HG03520 (cell line): Measurements from ENCODE around the gene DSCAM.

Experiments
- ATAC-seq: cut with Tn5 transposase; IDR thresholded peaks from one replicate; pipeline ENCODE4 v1.9.1; 2021; ENCODE audit warnings: mild to moderate bottlenecking, moderate library complexity; ENCODE audit not compliant: unreplicated experiment

The DSCAM gene

DNA sequence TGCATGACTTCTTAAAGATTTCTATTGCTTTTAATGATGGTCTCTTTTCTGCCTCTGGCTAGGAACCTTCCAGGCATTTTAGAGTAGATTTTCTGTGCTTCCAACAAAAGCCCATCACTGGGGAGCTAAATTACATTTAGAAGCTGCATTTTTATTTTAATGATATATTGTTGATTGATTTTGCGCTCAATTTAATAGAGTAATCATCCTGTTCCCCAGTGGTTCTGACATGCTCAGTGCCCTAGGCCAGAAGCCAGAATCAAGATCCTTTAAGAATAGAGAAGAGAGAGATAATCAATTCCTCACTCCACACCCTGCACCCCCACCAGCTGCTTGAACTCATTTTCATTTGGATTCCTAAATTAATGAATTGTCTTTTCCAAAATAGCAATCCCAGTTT lies 881.9 kb downstream of the DSCAM start:
- ATAC-seq, result no peak

DNA sequence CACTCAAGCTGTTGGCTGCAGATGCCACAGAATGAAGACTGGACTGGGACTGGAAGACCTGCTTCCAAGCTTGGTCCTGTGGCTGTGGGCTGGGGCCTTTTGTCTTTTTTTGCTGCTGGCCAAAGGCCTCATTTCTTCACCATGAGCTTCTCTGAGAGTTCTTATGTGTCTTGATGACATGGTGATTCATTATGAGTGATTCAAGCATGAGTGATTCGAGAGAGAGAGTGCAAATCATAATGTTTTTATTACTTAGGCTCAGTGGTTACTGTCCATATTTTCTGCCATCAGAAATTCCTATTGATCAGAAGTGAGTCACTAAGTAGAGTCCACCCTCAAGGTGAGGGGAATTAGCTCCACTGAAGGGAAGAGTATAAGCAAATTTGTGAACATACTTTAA lies 885.7 kb downstream of the DSCAM start:
- no peak for ATAC-seq
